Measurements from ENCODE around the gene NEURL1B.

NEURL1B gene

GRCh38 chr5:172720655-172721054 lies 79.6 kb downstream of the NEURL1B start:
- no peak for DNase-seq

DNA sequence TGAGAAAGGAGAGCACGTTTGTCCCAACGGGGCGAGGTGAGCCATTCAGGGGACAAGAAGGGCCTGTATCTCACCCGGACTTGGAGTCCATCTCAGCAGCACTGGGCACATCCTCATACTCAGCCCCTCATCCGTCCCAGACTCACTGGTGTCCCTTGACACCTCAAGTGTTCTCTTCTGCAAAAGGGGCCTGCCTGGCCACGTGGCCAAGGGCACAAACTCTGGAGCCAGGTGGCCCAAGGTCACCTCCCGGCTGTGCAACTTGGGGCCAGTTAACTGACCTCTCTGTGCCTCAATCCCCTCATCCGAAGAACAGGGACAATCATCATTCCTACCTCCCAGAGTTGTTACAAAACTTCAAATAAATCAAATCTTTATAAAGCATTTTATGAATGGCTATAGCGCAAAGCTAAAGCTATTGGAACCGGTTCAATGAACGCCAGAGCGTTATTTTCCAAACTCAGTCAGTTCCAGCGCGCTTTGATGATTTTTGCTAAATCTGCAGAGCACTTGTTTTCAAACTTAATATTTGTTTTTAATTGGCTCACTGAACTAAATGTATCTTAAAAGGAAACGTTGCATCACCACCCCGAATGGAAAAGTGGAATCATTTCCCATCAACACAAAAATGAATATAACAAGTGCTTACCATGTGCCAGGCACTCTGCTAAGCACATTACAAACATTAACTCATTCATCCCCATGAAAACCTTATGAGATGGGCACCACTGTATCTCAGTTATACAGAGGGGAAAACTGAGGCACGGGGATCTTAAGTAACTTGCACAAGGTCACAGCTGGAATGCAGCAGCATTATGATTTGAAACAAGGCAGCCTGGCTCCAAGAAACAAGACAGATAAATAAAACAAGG lies 80.6 kb downstream of the NEURL1B start:
- no peak for DNase-seq

- no peak for DNase-seq
Observed at GRCh38 chr5:172722327-172722815, 81.3 kb downstream of the NEURL1B start.

DNA sequence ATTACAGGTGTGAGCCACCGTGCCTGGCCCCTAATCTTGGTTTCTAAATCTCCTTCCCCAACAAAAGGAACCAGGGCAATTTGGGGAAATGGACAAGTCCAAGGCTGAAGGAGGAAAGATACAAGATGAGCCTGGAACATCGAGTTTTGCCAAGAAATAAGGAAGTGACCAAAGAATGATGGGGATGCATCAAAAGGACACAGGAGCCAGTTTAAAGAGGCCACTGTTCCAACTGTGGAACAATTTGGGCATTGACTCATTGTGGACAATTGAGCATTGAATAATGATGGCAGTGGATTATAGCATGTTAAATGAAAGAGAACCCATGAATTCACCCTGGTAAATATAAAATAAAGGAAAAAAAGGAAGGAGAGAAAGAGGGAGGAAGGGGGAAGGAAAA lies 82.4 kb downstream of the NEURL1B start:
- DNase-seq: no peak

- DNase-seq: no peak
Observed at GRCh38 chr5:172724242-172725183, 83.5 kb downstream of the NEURL1B start.

GRCh38 chr5:172725273-172725672 lies 84.2 kb downstream of the NEURL1B start:
- no peak for DNase-seq

GRCh38 chr5:172725785-172726184 lies 84.7 kb downstream of the NEURL1B start:
- DNase-seq: no peak

GRCh38 chr5:172726966-172727365 lies 85.9 kb downstream of the NEURL1B start:
- DNase-seq: no peak

- no peak for DNase-seq
Observed at GRCh38 chr5:172727551-172727950, 86.5 kb downstream of the NEURL1B start.

GRCh38 chr5:172728481-172729241 lies 87.6 kb downstream of the NEURL1B start:
- no peak for DNase-seq

GRCh38 chr5:172729588-172729987 lies 88.5 kb downstream of the NEURL1B start:
- no peak for DNase-seq

DNA sequence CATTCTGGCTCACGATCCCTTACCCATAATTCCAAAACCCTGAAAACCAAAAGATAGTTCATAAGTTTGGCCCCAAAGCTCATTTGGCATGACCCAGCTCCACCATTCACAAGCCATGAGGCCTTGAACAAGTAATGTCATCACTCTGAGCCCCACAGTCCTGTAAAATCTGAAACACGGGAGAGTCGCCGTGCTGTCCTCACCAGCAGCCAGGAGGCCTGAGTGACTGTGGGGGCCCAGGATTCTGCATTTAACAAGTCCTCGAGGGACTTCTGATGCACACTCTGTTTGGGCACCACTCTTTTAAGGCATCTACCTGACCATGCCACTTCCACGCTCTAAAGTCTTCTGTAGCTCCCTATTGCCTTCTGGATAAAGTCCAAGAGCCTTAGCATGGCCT lies 89.2 kb downstream of the NEURL1B start:
- no peak for DNase-seq

- no peak for DNase-seq
Observed at GRCh38 chr5:172730981-172731679, 90.1 kb downstream of the NEURL1B start.

DNA sequence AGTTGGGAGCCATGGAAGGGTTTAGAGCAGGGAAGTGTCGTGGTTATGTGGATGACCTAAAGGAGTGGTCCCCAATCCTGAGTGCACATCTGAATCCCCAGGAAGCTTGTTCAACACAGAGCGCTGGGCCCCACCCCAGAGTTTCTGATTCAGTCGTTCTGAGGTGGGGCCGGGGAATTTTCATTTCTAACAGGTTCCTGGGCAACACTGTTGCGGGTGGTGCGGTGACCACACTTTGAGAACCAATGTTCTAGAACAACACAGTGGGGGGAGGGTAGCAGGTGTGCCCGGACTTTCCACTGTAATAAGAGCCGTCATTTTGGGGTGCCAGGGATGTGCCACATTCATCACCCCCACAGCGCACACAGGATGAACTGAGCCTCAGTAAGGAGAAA lies 90.6 kb downstream of the NEURL1B start:
- DNase-seq: no peak

- DNase-seq: no peak
Observed at GRCh38 chr5:172732201-172732865, 91.3 kb downstream of the NEURL1B start.

GRCh38 chr5:172733131-172733973 lies 92.3 kb downstream of the NEURL1B start:
- peak; percentile 29 for DNase-seq

DNA sequence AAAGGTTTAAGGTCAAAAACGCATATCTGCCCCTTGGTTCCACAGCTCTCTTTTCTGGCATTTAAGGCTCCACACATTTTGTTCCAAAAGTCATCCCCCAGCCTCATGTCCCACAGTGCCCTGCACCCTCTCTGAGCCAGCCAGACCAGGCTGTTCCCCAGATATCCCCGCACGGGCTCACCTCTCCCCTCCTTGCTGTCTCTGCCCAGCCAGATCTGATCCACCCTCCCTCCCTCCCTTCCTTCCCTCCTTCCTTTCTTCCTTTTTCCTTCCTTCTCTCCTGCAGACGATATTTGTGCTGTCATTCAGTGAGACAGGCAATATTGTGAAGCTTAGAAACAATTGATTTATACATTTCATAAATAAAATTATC lies 92.9 kb downstream of the NEURL1B start:
- DNase-seq: no peak

DNA sequence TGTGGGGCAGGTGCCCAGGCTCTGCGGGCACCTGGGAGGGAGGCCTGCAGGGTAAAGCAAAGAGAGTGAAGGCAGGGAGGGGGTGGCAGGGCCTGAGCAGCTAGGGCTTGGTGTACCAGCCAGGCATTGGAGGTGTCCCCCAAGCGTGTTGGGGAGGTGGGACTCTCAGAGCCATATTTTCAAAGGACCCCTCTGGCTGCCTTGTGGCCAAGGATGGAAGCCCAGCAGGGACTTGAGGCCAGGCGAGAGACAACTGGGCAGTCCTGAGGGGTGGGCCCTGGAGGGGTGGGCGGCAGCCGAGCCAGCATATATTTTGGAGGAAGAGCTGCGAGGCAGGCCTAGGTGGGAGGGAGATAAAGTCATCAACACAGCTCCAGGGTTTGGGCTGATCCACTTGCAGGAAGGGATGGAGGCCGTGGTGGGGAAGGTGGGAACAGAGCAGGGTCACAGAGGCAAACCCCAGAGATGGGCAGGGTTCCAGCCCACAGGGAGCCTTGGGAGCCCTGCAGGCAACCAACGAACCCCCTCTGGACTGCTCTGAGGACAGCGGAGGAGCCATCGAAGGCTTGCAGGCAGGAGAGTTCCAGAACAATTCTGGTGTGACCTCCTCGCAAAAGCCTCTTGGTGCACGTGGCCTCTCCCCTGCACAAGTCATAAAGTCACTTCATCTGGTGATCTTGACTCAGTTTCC lies 94.2 kb downstream of the NEURL1B start:
- DNase-seq: no peak

- DNase-seq: no peak
Observed at GRCh38 chr5:172736508-172737135, 95.6 kb downstream of the NEURL1B start.

GRCh38 chr5:172739375-172739774 lies 98.3 kb downstream of the NEURL1B start:
- DNase-seq: no peak
